ENCODE data around the gene GRIK1.

GRIK1 gene

DNA sequence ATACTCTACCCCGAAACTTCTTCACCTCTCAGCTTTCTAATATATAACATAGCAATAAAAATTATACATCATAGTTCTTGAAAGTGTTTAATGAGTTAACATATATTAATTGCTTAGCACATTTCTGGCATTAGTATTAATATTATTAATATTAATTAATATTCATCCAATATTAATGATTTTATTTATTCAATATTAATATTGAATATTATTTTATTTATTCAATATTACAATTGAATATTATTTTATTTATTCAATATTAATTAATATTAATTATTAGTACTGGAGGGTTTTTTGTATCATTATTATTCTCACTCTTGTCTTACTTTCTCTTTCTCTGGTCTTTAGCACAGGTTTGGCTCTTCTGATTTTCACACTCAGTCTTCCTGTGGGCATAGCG lies 105.2 kb downstream of the GRIK1 start (continued):
- TF ChIP-seq ZNF26 (tag by site-specific recombination; IDR thresholded peaks at IDR 0.05) (no peak), ZNF146 (tag by site-specific recombination; IDR thresholded peaks at IDR 0.05) (no peak)

GRCh38 chr21:29832217-29832616 lies 107.6 kb downstream of the GRIK1 start:
- TF ChIP-seq ZNF660 (tag by site-specific recombination; IDR thresholded peaks at IDR 0.05) (no peak), OVOL3 (tag by site-specific recombination; IDR thresholded peaks at IDR 0.05) (no peak), ZNF785 (tag by site-specific recombination; IDR thresholded peaks at IDR 0.05) (no peak), YY1 (tag by site-specific recombination; IDR thresholded peaks at IDR 0.05) (no peak), FEZF1 (tag by site-specific recombination; IDR thresholded peaks at IDR 0.05) (no peak), ZNF324 (tag by site-specific recombination; IDR thresholded peaks at IDR 0.05) (no peak), ZNF169 (tag by site-specific recombination; IDR thresholded peaks at IDR 0.05) (no peak), ZNF248 (tag by site-specific recombination; IDR thresholded peaks at IDR 0.05) (no peak), GLIS2 (tag by site-specific recombination; IDR thresholded peaks at IDR 0.05) (no peak), MZF1 (tag by site-specific recombination; IDR thresholded peaks at IDR 0.05; ENCODE audit: borderline replicate concordance) (no peak), ZNF830 (tag by site-specific recombination; IDR thresholded peaks at IDR 0.05; ENCODE audit: low read depth) (no peak)
- no peak overlapping the region for H3K27ac ChIP-seq (ENCODE audit: extremely low read depth, low read depth, low read length)
- POLR2A ChIA-PET: no interaction called here
- H3K4me1 ChIP-seq (ENCODE audit: control insufficient read depth, insufficient read depth, low read length): no peaks in the 10 kb centered on the region
- CTCF ChIA-PET: no interaction called here
- H3K36me3 ChIP-seq (ENCODE audit: control insufficient read depth in 2 of 2, insufficient read depth in 1 of 2, low read length in 2 of 2): no peaks in the 10 kb centered on the region
- H3K9me3 ChIP-seq (ENCODE audit: control insufficient read depth, insufficient read depth, low read depth, low read length): no peaks in the 10 kb centered on the region
- no peak overlapping the region for H3K4me3 ChIP-seq (ENCODE audit: low read depth, low read length)

DNA sequence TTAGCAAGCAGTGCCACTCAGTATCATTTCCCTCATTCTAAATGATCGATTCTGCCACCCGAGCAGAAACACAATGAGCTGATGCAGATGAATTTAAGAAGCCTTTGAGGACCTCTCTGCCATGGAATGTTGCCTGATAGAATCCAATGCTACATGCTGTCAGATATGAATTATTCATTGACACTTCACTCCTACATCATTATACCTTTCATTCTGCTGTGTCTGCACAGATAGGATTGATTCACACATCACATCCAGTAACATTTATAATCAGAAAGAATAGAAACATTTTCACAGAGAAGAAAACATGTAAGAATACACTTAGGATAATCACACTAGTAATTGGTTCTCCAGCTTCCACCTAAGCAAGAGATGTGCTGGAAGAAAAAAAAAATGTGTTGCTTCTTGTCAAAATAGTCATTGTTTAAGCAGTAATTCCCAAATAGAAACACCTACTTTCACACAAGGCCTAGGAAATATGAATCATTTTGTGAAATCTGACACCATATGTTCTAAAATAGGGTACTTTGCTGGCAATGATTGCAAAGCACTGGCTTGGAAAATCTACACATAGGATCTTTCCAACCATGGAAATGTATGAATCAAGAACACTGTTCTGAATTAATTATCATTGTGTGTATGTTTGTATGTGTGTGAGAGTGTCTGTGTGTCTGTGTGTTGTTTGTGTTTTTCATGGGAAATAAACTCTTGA lies 110.1 kb downstream of the GRIK1 start:
- H3K4me3 ChIP-seq (ENCODE audit: low read depth, low read length): no peak overlapping the region
- no peak overlapping the region for H3K27ac ChIP-seq (ENCODE audit: extremely low read depth, low read depth, low read length)
- no peaks in the 10 kb centered on the region for H3K4me1 ChIP-seq (ENCODE audit: control insufficient read depth, insufficient read depth, low read length)
- ChIA-PET POLR2A (no interaction called here), CTCF (no interaction called here)
- no peaks in the 10 kb centered on the region for H3K9me3 ChIP-seq (ENCODE audit: control insufficient read depth, insufficient read depth, low read depth, low read length)
- TF ChIP-seq YY2 (tag by site-specific recombination; IDR thresholded peaks at IDR 0.05): no peak
- TF ChIP-seq ZNF776 (tag by site-specific recombination; IDR thresholded peaks at IDR 0.05; ENCODE audit: borderline replicate concordance): no peak
- TF ChIP-seq KLF1 (tag by site-specific recombination; IDR thresholded peaks at IDR 0.05): no peak
- TF ChIP-seq ZNF777 (tag by site-specific recombination; IDR thresholded peaks at IDR 0.05; ENCODE audit: borderline replicate concordance): no peak
- TF ChIP-seq ZNF10 (tag by site-specific recombination; IDR thresholded peaks at IDR 0.05): no peak
- no peaks in the 10 kb centered on the region for H3K36me3 ChIP-seq (ENCODE audit: control insufficient read depth in 2 of 2, insufficient read depth in 1 of 2, low read length in 2 of 2)

GRCh38 chr21:29827647-29828046 lies 112.1 kb downstream of the GRIK1 start:
- POLR2A ChIA-PET: no interaction called here
- TF ChIP-seq ZNF140 (tag by site-specific recombination; IDR thresholded peaks at IDR 0.05): no peak
- no peaks in the 10 kb centered on the region for H3K9me3 ChIP-seq (ENCODE audit: control insufficient read depth, insufficient read depth, low read depth, low read length)
- H3K4me1 ChIP-seq (ENCODE audit: control insufficient read depth, insufficient read depth, low read length): no peaks in the 10 kb centered on the region
- CTCF ChIA-PET: interaction anchor here (0.6 kb wide), 1 partner anchor 218 kb away, joined by 3 read pairs; no protein-coding TSS in a partner anchor
- H3K27ac ChIP-seq (ENCODE audit: extremely low read depth, low read depth, low read length): no peak overlapping the region
- no peaks in the 10 kb centered on the region for H3K36me3 ChIP-seq (ENCODE audit: control insufficient read depth in 2 of 2, insufficient read depth in 1 of 2, low read length in 2 of 2)
- no peak overlapping the region for H3K4me3 ChIP-seq (ENCODE audit: low read depth, low read length)
